Epithelial cell of alveolus of lung (primary cell): ENCODE data around the gene CALCA. TPM values are rescaled to one million over a fixed set of nuclear protein-coding genes. Genes with fewer than 3 reads are reported as not detected.

Source experiments
- total RNA-seq: library from RNA; depleted of rRNA; stranded (reverse); fragments of >200 nt; gene quantifications from 2 replicates; pipeline ENCODE4 v1.2.1, GENCODE V29; 2015

The CALCA gene, protein sequence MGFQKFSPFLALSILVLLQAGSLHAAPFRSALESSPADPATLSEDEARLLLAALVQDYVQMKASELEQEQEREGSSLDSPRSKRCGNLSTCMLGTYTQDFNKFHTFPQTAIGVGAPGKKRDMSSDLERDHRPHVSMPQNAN
- total RNA-seq = not detected in 2 replicates

DNA sequence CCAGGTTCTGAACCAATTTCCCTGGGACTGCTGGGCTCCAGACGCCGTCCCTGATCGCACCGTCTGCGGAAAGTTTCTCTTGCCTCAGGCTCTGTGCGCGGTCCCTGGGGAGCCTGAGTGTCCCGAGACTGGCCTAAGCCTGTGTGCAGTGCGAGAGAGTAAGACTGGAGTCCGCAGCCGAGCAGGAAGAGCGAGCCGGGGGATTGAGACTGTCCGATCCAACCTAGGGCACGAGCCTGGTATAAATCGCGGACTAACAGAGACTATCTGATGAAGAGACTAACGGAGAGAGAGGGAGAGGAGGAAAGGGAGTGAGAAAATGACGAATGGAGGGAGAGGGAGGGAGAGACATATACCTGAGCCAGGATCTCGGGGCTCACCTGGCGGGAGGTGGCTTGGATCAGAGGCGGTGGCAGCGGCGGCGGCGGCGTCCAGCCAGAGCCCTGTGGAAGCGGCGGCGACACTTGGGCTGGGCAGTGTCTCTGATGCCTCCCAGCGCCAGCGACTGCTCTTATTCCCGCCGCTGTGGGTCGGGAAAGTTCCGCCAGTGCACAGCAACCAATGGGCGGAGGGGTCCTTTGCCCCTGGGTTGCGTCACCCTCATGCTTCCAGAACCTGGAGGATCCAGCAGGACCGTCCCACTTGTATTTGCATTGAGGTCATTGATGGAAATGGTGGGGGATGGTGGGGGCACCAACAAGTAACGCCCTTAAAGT, at the start of gene CALCA:
CALCA (minus strand) TSS at position 487 of the 716 bp plus-strand sequence. CDS start 1,159 bp downstream, outside the sequence.

Other genes starting within 250 kb of the CALCA start
- gene CYP2R1, start 80.1 kb downstream of the CALCA start, total RNA-seq = 4.6 and 5.2 TPM in 2 replicates
- gene CALCB, start 101.2 kb upstream of the CALCA start, total RNA-seq = not detected in 2 replicates
- 0.08 and 2.7 TPM in 2 replicates for gene INSC, start 142.6 kb upstream of the CALCA start, total RNA-seq